HG03280 (cell line): ENCODE data around the gene CACNA1B.

Experiments
- ATAC-seq: cut with Tn5 transposase; IDR thresholded peaks from one replicate; pipeline ENCODE4 v1.9.1; 2021; ENCODE audit warnings: mild to moderate bottlenecking, moderate library complexity; ENCODE audit not compliant: unreplicated experiment

The CACNA1B gene

DNA sequence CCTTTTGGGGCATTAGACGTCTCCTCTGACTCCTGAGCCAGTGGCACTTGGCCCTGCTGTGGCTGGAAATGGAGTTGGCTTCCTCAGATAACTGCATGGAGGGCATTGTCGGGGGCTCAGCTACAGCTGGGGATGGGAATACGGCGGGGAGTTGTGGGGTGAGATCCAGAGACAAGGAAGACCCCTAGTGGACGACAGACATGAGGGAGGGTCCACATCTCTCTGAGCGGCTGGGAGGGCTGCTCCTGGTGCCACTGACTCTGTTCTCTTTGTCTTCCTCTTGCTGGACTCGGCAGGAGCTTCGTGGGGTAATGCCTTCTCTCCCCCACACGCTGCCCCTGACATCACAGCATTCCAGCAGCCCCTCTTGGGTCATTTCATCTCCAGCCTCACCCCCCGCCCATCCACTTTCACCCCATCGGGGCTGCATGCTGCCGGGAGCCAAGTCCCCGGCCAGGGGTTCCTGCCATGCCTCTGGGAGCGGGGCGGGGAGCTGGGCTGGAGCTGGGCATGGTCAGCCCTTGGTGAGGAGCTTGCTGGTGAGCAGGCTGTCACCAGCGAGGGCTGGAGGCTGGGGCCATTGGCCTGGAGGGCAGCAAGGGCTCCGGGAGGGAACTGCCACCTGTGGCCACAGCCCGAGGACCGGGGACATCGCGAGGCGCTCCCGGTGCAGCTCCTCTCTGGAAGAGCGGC is 172.3 kb downstream of the CACNA1B start:
- ATAC-seq: no peak

DNA sequence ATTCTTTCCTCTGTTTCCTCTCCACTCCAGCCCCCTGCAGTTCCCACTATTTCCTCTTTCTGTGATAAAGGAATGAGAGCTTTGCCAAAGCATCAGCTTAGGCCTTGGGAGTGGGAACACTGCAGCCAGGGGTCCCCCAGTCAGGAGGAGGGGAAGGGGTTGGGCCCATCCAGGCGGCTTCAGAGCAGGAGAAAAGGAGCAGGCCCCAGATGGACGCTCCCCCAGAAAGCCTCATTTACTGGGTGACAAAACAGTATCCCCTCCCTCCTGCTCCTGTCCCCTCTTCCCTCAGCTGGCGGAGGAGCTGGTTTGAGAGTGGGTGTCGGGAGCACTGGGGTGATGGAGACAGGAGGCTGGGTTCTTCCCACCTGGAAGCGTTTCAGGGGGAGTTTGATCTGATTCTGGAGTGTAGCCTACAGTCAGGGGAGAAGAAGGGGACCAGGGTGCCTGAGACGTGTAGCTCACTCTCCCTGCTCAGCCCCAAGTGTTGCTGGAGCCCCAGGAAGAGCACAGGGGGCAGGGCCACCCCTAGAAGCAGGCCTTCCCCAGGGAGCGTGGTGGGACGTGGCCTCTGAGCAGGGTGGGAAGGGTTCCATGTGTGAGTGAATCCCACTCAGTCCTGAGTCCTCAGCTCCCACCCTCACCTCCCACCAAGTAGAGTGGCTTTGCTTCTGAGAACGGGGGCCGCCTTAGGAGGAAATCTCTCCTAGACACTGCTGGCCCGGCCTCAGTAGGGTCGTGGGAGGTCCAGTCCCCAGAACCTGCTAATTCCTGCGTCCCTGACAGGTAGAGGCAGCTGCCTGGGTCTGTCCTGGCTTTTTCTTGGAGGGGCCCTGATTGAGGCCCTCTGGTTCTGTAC is 173.1 kb downstream of the CACNA1B start:
- no peak for ATAC-seq

DNA sequence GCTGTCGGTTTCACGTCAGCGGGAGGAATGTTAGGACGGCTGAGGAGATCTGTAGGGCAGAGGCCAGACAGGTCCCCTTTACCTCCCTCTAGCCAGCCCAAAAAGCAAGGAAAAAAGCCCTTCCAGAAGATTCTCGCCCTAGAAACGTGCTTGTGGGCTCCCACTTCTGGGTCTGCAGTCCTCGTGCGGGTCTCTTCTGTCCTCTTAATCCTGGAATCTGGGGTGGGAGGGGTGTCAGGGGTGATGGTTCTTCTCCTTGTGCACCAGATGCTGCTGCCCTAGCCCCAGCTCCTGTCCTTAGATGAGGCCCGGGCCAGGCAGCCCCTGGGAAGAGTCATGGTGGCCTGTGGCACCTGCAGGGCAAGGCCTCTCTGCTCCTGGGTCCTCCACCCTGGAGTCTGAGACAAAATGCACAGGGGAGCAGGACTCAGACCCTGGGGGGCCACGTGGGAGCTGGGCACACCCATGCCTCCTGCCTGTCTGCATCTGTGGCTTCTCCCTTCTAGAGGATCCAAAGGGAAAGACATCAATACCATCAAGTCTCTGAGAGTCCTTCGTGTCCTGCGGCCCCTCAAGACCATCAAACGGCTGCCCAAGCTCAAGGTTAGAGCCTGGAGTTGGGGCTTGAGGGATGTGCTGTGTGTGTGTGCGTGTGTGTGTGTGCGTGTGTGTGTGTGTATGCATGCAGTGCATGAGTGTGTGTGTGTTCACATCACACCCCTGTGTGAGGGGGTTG is 174.2 kb downstream of the CACNA1B start:
- ATAC-seq: no peak

DNA sequence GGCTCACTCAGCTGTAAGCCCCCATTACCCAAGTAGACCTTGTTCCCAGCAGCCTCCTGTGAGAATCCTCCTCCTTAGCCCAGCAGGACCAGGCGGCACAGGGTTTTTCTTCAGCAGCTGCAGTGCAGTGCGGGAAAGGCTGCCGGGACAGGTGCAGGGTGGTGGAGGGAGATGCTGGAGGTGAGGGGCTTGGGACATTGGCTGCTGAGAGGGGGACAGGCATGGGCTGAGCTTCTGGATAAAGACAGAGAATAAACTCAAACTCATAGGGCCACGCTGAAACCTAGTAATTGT is 174.7 kb downstream of the CACNA1B start:
- ATAC-seq: no peak

DNA sequence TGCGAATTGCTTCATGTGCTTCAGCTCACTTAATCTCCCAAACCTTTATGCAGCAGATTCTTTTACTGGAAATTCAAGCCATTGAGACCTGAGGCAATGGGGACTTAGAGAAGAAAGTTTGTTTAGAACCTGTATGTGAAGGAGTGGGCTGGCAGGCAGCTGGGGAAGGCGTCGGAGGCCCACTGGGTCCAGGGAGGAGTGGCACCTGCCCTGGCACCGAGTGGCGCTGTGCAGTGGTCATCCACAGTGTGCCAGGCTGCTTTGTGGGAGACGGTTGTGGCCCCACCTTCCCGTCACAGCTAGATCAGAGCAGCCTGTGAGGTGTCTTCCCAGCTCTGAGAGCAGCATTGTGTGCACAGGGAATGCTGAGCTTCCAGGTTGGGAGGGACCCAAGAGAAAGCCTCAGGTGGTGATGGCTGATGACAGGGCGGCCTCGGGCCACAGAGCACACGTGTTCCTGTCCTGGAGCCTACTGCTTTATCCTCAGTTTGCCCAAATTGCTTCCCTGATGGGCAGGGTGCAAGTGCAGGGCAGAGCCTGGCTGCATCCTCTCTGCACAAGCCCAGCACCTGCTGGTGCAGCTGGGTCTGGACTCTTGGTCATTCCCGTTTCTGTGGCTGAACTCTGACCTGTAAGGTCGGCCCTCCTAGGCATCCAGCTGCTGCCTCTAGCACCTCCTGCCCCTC is 175.2 kb downstream of the CACNA1B start:
- no peak for ATAC-seq

DNA sequence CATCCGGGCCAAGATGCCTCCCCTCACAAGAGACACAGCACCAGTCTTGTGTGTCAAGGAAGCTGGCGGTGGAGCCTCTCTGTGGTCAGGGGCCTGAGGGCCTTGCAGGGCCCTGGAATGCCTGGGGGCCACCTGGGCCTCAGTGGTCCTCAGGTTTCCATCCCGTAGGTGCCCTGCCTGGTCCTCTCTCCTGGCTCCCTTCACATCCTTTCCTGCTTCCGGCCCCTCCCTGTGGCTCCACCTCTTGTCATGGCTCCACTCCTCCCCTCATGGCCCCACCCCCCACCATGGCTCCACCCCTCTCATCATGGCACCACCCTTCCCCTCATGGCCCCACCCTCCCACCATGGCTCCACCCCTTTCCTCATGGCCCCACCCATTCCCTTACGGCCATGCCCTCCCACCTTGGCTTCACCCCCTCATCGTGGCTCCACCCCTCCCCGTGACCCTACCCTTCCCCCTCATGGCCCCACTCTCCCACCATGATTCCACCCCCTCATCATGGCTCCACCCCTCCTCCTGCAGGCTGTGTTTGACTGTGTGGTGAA is 175.8 kb downstream of the CACNA1B start:
- no peak for ATAC-seq

DNA sequence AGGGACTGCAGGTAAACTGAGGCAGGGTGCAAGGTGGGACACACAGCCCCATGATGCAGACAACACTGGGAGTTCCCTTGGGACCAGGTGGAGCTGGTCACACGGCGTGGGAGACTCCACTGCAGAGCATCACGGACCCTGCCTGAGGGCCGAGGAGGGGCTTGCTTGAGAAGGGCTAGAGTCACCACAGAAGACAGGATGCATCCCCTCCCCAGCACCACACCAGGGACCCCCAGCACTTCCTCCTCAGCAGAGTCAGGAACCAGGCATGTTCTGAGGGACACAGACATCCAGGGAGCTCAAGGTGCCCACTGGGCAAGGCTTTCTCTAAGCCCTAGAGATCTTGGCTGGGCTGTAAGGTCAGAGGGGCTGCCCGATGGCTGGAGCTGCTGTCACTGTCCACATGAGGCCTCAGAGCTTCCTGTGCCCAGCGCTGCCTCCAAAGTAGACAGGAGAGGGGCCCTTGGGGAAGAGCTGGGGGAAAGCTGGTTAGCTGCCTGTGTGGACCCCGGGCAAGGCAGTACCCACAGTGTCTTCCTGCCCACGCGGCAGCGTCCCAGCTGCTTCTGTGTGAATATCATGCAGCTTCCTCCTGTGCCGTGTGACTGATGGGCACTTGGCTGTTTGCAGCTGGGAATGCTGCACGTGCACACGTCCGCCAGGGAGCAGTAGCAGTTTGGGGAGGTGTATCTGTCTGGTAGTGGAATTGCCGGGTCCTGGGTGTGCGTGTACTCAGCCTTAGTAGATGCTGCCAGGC is 176.6 kb downstream of the CACNA1B start:
- ATAC-seq: no peak

DNA sequence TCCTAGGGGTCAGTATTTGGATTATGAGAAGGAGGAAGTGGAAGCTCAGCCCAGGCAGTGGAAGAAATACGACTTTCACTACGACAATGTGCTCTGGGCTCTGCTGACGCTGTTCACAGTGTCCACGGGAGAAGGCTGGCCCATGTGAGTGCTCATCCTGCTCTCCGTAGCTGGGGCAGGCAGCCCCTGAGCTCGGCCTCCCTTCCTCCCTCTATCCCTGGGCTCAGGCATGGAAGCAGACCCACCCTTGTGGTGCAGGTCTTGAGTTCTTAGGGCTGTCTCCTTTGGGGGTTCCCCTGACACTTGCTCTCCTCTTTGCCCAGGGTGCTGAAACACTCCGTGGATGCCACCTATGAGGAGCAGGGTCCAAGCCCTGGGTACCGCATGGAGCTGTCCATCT is 180.1 kb downstream of the CACNA1B start:
- ATAC-seq: no peak

DNA sequence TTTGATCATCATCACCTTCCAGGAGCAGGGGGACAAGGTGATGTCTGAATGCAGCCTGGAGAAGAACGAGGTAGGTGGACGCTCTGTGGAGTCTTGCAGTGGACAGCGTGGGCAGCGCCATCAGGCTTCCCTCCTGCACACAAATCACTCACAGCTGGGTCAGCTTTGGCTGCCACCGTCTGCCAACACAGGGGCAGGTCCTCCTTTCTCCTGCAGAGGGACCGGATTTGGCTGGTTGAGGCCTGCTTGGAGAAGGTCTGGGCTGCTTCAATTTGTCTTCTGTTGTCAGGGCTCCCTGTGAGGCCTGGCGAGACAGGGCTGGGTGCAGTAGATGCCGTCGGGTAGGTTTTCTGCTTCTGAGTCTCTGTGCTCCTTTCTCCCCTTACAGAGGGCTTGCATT is 180.6 kb downstream of the CACNA1B start:
- ATAC-seq: no peak

DNA sequence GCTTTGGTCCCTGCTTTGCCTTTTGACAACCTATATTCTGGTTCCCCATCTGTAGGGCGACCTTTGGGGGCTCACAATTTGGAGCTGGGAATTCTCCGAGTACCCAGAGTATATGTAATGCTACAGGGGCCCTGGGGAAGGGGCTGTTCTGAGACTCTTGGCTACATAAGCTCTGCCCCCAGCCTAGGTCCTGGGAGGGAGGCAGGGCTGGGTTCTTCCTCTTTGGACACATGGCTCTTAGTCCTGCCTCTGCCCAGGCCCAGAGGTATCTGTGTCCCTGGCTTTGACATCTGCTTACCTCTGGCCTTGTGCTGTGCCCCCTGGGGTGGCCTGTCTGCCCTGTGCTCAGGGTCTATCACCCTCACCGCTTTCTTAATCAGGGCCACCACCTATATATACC is 181.6 kb downstream of the CACNA1B start:
- no peak for ATAC-seq

DNA sequence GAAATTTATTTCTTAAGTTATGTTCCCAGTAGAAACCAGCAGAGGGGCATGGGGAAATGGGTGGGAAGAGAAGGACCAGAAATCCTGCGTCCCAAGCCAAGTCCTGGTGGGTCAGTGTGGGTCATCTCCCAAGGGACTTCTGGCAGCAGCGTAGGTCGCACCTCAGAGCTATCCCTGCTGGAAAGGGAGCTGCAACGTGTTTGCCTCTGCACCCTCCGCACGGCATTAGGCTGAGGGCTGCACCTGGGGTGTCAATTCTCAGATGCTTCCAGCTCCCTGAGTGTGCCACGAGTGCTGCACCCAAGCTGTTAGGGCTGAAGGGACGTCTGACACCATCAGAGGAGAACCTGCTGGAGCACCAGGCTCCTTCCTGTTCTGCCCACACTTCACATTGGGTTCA is 182.8 kb downstream of the CACNA1B start:
- no peak for ATAC-seq

DNA sequence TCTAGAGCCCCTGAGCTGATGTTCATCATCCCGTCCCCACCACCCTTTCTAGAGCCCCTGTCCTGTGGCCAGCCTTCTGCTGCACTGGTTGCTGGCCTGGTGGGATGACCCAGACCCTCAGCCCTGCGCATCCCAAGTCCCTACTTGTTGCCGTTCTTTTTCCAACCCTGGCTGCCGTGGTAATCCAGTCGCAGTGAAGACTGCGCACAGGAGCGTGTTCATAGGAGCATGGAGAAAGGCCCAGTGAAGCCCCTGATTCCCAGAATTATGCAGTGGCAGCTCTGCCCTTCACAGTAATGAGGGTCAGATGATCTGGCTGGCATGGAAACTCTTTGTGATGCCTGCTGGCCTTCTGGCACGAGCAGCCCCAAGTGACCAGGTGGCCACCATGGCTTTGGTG is 183.3 kb downstream of the CACNA1B start:
- ATAC-seq: no peak

DNA sequence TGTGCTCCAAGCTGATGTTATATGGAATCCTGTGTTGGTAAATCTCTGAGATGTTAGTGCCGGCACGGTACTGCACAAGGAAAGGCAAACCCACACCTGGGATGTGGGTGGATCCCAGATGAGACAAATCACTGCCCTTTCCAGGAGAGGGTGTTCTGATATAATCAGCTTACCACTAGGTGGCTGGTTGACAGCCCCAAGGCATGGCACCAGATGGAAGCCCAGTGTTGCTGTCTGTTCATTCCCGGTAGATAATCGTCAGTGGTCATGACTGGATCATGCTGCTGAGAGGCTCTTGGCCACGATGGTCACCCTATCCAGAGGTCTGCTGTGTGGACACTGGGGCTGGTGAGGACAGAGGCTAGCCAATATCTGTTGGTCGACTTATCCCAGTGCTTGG is 184.0 kb downstream of the CACNA1B start:
- no peak for ATAC-seq

DNA sequence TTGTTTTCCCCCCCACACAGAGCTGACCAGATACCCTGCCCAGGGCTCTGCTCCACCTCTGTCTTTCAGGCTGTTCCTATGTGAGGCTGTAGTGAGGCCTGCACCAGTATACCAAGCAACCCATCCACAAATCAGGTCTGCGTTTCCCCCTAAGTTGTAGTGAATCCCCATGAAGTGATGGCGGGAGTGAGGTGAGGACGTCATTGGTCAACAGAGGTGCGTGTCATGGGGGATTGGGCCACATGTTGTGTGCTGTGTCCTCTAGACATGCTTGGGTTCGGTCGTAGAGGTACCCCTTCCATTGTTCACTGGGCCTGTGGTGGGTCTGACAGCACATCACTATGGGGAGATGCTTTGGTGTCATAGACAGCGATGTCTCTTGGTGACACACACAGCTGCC is 184.6 kb downstream of the CACNA1B start:
- ATAC-seq: no peak

DNA sequence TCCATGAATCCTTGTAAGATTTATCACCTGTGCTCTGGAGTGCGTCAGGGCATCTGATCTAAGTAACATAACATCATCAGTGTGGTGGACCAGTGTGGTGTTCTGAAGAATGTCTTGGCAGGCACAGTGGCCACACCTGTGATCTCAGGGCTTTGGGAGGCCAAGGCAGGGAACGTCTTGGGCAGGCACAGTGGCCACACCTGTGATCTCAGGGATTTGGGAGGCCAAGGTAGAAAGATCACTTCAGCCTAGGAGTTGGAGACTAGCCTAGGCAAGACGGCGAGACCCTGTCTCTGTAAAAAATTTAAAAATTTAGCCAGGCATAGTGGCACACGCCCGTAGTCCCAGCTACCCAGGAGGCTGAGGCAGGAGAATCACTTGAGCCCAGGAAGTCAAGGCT is 185.5 kb downstream of the CACNA1B start:
- no peak for ATAC-seq

DNA sequence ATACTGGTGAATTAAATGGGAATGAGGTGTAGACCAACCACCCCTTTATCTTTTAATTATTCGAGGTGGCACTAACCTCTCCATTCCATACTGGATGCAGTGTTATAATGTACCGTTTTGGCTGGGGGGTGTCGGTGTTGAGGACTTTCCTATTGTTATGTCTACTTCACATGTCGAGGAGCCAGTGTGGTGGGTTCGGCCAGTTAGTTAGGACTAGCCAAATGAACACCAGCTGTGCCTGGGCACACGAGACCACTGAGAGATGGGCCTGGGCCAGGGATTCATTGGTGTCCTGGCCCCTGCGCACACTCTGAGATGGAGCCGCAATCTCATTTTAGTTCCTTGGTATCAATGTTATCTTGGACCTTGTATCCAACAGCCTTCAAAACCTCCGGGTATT is 186.2 kb downstream of the CACNA1B start:
- ATAC-seq: no peak

DNA sequence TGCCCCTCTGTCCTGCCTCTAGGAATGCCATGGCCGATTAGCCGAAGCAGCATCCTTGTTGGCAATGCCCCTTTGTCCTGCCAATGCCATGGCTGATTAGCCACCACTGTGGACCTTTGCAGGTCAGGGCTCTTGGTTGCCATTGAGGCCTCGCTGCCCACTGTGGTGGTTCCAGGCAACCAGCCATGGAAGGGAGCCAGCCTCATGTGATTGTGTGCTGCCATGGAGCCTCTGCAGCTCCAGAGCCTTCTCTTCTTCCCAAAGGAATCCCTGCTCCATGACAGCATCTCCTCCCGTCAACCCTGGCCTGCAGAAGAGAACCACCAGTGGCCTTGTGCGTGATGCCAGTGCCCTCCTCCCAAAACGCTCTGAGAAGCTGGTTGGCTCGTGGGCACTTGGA is 187.0 kb downstream of the CACNA1B start:
- ATAC-seq: no peak

DNA sequence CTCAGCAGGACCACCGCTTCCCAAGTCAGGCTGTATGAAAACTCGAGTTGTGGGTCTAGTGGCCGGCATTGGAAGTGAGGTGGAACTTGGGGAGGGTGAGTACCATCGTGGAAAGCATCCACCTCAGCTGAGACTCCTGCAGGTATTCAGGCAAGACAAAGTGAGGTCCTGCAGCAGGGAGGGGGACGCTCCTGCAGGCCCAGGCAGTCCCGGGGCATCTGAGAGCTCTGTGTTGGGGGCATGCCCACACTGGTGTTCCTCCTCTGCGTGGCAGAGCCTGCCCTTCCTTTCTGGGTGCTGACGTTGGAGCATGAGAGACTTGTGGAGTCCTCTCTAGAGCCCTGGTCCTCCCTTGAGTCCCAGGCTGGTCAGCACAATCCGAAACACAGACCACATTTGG is 187.7 kb downstream of the CACNA1B start:
- ATAC-seq: no peak

DNA sequence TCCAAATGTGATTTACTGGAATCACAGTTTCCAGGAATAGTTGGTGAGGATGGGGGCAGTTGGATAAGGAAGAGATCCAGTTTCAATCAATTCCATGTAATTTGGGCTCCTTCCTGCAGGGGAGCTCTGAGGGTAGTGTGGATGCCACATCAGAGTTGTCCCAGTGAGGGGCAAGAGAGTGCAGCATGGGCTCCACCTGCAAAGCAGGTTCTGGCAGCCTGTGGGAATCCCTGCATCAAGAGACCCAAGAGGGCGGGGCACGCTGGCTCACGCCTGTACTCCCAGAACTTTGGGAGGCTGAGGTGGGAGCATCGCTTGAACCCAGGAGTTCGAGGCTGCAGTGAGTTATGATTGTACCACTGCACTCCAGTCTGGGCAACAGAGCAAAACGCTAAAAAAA is 188.5 kb downstream of the CACNA1B start:
- ATAC-seq: no peak

DNA sequence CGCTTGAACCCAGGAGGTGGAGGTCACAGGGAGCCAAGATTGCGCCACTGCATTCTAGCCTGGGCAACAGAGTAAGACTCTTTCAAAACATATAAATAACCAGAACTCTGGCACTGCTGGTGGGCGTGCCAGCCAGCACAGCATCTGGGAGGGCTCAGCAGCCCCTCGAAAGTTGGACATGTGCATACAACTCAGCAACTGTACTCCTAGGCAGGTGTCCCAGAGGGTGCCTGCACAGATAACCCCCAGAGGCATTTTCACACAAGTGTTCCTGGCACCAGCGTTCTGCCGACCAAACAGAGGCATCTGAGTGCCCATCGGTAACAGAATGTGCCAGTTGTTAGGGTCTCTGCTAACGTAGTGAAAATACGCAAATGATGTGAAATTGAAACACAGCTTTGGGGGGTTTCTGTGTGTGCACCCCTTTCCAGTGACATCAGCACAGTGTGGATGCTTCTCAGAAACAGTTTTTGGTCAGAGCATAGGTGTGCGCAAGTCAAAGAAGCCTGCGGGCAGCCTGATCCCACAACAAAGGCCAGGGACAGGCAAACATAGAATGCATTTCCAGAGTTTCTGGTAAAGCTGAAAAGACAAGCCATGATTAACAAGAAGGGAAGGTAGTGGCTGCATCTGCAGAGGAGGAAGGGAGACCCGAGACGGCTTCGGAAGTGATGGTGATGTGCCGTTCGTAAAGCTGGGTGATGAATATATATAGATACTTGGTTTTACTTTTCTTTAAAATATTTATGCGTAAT is 190.2 kb downstream of the CACNA1B start:
- no peak for ATAC-seq
